ENCODE results near the gene PRKG1. TPM values are rescaled to one million over a fixed set of nuclear protein-coding genes. Genes with fewer than 3 reads are reported as not detected.

PRKG1 gene
- total RNA-seq, 1 donor from 2014 or later, result 17.9 TPM

DNA sequence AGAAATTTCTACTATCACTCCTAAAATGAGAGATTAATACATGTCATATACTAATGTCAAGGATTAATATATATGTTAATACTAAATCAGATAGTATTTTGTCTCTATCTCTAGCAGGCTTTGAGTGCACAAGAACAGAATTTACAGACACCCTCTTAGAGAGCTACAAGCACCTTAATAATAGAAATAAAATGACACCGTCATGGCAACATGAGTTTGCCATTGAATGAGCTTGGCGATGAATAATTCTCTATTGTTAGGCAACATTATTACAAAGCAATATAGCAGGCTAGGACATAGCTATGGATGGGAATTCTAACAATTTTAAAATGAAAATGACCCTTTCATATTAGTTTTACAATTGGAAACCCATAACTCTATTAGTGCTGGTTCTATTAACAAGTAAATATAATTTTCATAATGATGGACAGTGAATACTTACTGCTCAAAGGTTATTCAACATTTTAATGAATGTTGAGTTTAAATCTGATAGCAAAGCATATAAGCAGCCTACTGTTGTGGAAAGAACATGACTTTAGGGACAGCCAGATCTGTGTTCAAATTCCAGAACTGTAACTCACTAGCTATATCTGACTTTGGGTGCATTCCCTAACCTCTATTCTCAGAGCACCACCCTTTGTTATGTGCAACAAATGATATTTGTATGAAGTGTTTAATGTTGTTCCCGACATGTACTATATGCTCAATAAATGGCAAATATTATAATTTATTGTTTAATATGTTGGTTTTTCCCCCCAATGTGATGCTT, 1055.3 kb downstream of the PRKG1 start:
- intact Hi-C loops (cut with DNase I), result no loop called here
- Histone ChIP-seq H3K9me3 (no peaks in the 10 kb centered on the region), H3K4me1 (no peaks in the 10 kb centered on the region), H3K27me3 (no peaks in the 10 kb centered on the region), H3K4me3 (no peak overlapping the region), H3K27ac (no peak overlapping the region), H3K36me3 (no peaks in the 10 kb centered on the region)
- DNase-seq (ENCODE audit: extremely low spot score in 2 of 2), result no peak
- TF ChIP-seq CTCF (IDR thresholded peaks at IDR 0.05), result no peak
- no peak for TF ChIP-seq POLR2AphosphoS5 (IDR thresholded peaks at IDR 0.05; ENCODE audit: insufficient read depth in 1 of 2, low read depth in 1 of 2)
- TF ChIP-seq POLR2A (IDR thresholded peaks at IDR 0.05), result no peak

DNA sequence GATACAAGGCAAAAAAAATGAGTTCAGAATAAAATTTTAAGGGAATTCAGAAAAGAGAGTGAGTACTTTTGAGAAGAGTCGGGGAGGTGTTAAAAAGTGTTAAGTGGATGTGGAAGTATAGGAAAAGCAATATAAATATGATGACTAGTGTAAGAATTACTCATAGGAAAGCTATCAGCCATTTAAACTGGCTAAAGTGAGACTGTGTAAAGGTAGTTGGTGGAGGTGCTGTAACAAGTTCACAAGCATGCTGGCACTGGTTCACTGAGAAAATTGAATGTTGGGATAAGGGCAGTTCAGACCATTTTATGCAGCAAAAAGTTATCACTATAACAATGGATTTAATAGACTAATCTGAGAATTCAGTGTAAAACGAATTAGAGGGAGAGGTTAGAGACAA, 1060.8 kb downstream of the PRKG1 start:
- TF ChIP-seq POLR2A (IDR thresholded peaks at IDR 0.05), result no peak

DNA sequence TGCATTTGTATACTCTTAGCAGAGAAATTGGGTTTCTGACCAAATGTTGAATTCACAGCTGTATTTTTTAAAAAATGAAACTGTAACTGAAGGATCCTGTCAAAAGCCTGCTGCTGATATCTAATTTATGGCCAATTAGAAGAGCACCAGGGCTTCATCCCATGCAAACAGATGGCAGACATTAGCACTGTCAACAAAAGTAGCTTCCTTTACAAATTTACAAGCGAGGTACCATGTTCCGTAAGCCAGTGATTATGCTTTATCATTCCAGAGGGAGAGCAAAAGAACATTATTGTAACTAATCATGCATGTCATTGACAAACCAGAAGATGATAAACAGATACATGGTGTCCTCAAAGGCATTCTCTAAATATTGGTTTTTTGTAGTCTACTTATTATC, 1062.6 kb downstream of the PRKG1 start:
- no peak for DNase-seq (ENCODE audit: extremely low spot score in 2 of 2)
- Histone ChIP-seq H3K27ac (no peak overlapping the region), H3K9me3 (no peaks in the 10 kb centered on the region), H3K36me3 (no peaks in the 10 kb centered on the region), H3K4me3 (no peak overlapping the region), H3K27me3 (no peaks in the 10 kb centered on the region), H3K4me1 (no peaks in the 10 kb centered on the region)
- intact Hi-C loops (cut with DNase I), result no loop called here
- TF ChIP-seq CTCF (IDR thresholded peaks at IDR 0.05) (no peak), POLR2AphosphoS5 (IDR thresholded peaks at IDR 0.05; ENCODE audit: insufficient read depth in 1 of 2, low read depth in 1 of 2) (no peak), POLR2A (IDR thresholded peaks at IDR 0.05) (no peak)

More for the DNA sequence above, 1060.8 kb downstream of the PRKG1 start:
- no peaks in the 10 kb centered on the region for H3K36me3 ChIP-seq
- H3K27ac ChIP-seq, result no peak overlapping the region
- no peak for DNase-seq (ENCODE audit: extremely low spot score in 2 of 2)
- intact Hi-C loops (cut with DNase I), result no loop called here
- H3K4me1 ChIP-seq, result no peaks in the 10 kb centered on the region
- H3K9me3 ChIP-seq, result no peaks in the 10 kb centered on the region
- no peaks in the 10 kb centered on the region for H3K27me3 ChIP-seq
- no peak overlapping the region for H3K4me3 ChIP-seq

GRCh38 chr10:52143338-52143737, 1069.1 kb downstream of the PRKG1 start:
- Histone ChIP-seq H3K9me3 (no peaks in the 10 kb centered on the region), H3K27me3 (no peaks in the 10 kb centered on the region), H3K4me1 (no peaks in the 10 kb centered on the region), H3K4me3 (no peak overlapping the region), H3K36me3 (no peaks in the 10 kb centered on the region), H3K27ac (no peak overlapping the region)
- no peak for DNase-seq (ENCODE audit: extremely low spot score in 2 of 2)
- intact Hi-C loops (cut with DNase I), result no loop called here
- TF ChIP-seq POLR2AphosphoS5 (IDR thresholded peaks at IDR 0.05; ENCODE audit: insufficient read depth in 1 of 2, low read depth in 1 of 2), result no peak
- TF ChIP-seq POLR2A (IDR thresholded peaks at IDR 0.05), result no peak

GRCh38 chr10:52145636-52146035, 1071.3 kb downstream of the PRKG1 start:
- Histone ChIP-seq H3K4me1 (no peaks in the 10 kb centered on the region), H3K4me3 (no peak overlapping the region), H3K9me3 (no peaks in the 10 kb centered on the region), H3K27me3 (no peaks in the 10 kb centered on the region), H3K27ac (no peak overlapping the region), H3K36me3 (no peaks in the 10 kb centered on the region)
- TF ChIP-seq POLR2A (IDR thresholded peaks at IDR 0.05) (no peak), POLR2AphosphoS5 (IDR thresholded peaks at IDR 0.05; ENCODE audit: insufficient read depth in 1 of 2, low read depth in 1 of 2) (no peak), CTCF (IDR thresholded peaks at IDR 0.05) (no peak)
- DNase-seq (ENCODE audit: extremely low spot score in 2 of 2), result no peak
- intact Hi-C loops (cut with DNase I), result no loop called here

DNA sequence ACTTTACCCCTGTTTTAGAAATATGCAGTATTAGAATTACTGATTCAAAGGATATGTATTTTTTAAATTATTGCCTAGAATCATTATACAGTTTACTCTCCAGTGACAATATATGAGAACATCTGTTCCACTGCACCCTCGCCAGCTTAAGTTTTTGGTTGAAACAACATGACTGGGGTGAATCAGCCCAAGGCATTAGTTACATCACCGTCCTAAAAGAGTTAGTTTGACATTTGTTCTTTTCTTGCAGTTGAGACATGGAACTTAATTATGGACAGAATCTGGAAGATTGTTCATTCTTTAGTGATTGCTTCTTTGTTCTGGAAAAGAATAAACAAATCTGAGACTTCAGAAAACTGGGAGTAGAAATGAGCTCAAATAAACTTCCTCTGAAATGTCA, 1072.5 kb downstream of the PRKG1 start:
- Histone ChIP-seq H3K36me3 (no peaks in the 10 kb centered on the region), H3K4me1 (no peaks in the 10 kb centered on the region), H3K9me3 (no peaks in the 10 kb centered on the region), H3K27me3 (no peaks in the 10 kb centered on the region), H3K27ac (no peak overlapping the region), H3K4me3 (no peak overlapping the region)
- TF ChIP-seq POLR2AphosphoS5 (IDR thresholded peaks at IDR 0.05; ENCODE audit: insufficient read depth in 1 of 2, low read depth in 1 of 2), result no peak
- TF ChIP-seq CTCF (IDR thresholded peaks at IDR 0.05), result no peak
- TF ChIP-seq POLR2A (IDR thresholded peaks at IDR 0.05), result no peak
- intact Hi-C loops (cut with DNase I), result no loop called here
- DNase-seq (ENCODE audit: extremely low spot score in 2 of 2), result no peak
